Measurements from ENCODE around the gene IRF2BP1. TPM values are rescaled to one million over a fixed set of nuclear protein-coding genes. Genes with fewer than 3 reads are reported as not detected.
"Not testable (repeated sequence)": the region's sequence is repeated elsewhere in the genome, so short reads cannot be mapped to it uniquely, and the experiment has no call there.

The IRF2BP1 gene
- total RNA-seq, 2 experiments from 2014 or later = 11.4 TPM

DNA sequence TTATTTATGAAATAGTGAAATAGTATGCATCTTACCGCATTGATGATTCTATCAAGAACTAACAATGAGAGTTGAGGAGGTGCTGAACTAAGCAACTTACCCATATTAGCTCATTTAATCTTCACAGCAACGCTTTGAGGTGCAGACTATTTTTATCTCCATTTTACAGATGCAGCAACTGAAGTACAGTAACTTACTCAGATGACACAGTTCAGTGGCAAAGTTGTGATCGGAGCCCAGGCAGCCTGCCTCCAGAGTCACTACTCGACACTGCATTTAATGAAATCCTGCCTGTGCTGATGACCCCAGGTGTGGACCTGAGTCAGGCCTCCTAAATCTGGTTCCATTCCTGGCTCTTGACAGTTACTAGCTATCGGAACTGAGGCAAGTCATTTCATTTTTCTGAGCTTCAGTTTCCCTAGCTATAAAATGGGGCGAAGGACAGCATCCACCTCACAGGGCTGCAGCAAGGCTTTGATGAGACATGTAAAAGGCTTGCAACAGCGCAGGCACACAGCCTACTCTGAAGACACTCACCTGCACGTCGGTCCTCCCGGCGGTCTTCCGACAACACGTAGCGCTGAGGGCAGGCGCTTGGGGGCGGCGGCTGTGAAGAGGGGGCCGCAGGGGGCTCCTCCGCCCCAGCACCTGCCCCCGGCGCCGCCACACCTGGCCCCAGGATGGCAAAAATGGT lies 14.9 kb upstream of the IRF2BP1 start:
- H3K4me1 Mint-ChIP-seq (ENCODE audit: low read depth) = peaks cover 12% of the 10 kb centered on the region
- no peaks in the 10 kb centered on the region for H3K27me3 Mint-ChIP-seq (ENCODE audit: low read depth)
- intact Hi-C loops (cut with micrococcal nuclease) = loop anchor here (5.0 kb wide), 1 partner anchor 169 kb away; the partner anchor contains the start of genes FBXO46 and MEIOSIN
- H3K27ac Mint-ChIP-seq = no peak overlapping the region
- CTCF ChIA-PET = interaction anchor here (0.5 to 1.5 kb wide), 5 partner anchors 15 to 725 kb away, joined by 3 to 6 read pairs (median 4); partner anchors contain the start of genes FOXA3, IRF2BP1 and SYMPK
- peak overlapping the region; percentile 54 for H3K4me3 Mint-ChIP-seq
- H3K36me3 Mint-ChIP-seq (ENCODE audit: low read depth) = peaks cover 4% of the 10 kb centered on the region
- no peaks in the 10 kb centered on the region for H3K9me3 Mint-ChIP-seq
- DNase-seq = peak; percentile 25

DNA sequence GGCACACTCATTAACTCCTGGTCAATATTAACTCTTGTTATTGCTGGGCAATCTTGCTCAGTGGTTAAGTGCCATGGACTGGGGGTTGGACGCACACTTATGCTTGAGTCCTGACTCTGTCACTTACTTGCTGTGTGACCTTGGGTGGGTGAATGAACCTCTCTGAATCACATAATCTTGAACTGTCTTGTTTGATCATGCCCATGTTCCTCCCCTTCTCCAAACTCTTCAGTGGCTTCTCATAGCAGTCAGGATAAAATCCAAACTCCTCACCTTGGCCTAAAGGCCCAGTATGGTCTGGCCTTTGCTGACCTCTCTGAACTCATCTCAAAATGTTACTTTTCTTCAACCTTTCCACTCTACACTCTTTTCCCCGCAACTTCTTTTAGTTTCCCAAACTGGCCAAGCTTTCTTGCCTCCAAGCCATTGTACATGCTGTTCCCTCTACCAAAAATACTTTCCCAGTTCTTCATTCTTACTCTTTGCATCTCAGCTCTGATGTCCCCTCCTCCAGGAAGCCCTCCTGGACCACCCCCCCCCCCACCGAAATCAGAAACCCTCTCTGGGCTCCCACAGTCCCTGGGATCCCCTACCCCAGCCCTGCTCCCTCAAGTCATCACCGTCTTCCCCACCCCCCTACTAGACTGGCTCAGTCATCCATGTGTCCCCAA lies 14.1 kb upstream of the IRF2BP1 start:
- H3K27me3 Mint-ChIP-seq (ENCODE audit: low read depth) = no peaks in the 10 kb centered on the region
- H3K9me3 Mint-ChIP-seq = no peaks in the 10 kb centered on the region
- H3K36me3 Mint-ChIP-seq (ENCODE audit: low read depth) = peaks cover 6% of the 10 kb centered on the region
- no peak overlapping the region for H3K27ac Mint-ChIP-seq
- CTCF ChIA-PET = interaction anchor here (1.5 kb wide), 1 partner anchor 18 kb away, joined by 6 read pairs; no protein-coding TSS in a partner anchor
- no peak overlapping the region for H3K4me3 Mint-ChIP-seq
- peaks cover 12% of the 10 kb centered on the region for H3K4me1 Mint-ChIP-seq (ENCODE audit: low read depth)
- no peak for DNase-seq
- intact Hi-C loops (cut with micrococcal nuclease) = loop anchor here (5.0 kb wide), 1 partner anchor 168 kb away; the partner anchor contains the start of genes FBXO46 and MEIOSIN

DNA sequence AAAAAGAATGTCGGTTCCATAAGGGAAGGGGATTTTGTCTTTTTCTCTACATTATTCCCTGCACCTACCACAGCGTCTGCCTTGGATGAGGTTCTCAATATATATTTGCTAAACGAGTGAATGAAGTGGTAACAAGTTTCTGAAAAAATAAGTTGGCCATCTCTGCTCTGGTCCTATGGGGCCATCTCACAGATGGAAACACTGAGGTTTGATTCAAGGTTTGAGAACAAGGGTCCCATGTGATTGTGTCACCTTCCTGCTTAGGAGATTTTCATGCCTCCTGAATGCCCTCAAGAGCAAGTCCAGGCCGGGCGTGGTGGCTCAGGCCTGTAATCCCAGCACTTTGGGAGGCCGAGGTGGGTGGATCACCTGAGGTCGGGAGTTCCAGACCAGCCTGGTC lies 13.3 kb upstream of the IRF2BP1 start:
- no peak for DNase-seq
- no peak overlapping the region for H3K4me3 Mint-ChIP-seq
- peaks cover 12% of the 10 kb centered on the region for H3K4me1 Mint-ChIP-seq (ENCODE audit: low read depth)
- intact Hi-C loops (cut with micrococcal nuclease) = no loop called here
- no peaks in the 10 kb centered on the region for H3K9me3 Mint-ChIP-seq
- H3K27ac Mint-ChIP-seq = no peak overlapping the region
- CTCF ChIA-PET = no interaction called here
- peaks cover 9% of the 10 kb centered on the region for H3K36me3 Mint-ChIP-seq (ENCODE audit: low read depth)
- H3K27me3 Mint-ChIP-seq (ENCODE audit: low read depth) = no peaks in the 10 kb centered on the region

DNA sequence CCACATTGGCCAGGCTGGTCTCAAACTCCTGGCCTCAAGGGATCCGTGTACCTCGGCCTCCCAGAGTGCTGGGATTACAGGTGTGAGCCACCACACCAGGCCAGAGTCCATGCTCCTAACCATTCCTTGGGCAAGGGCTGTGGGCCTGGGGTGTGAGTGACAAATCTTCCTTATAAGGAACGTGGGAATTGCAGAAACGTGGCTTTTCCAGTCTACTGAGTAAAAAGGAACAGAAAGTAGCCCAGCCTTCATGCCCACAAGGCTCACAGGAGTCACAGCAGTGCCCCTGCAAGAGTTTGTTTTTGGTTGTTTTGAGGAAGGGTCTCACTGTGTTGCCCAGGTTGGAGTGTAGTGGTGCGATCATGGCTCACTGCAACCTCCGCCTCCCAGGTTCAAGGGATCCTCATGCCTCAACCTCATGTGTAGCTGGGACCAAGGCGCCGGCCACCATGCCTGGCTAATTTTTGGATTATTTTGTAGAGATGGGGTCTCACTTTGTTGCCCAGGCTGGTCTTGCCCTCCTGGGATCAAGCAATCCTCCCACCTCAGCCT lies 11.4 kb upstream of the IRF2BP1 start:
- Mint-ChIP-seq H3K36me3 (ENCODE audit: low read depth) (peaks cover 9% of the 10 kb centered on the region), H3K27ac (no peak overlapping the region), H3K4me1 (ENCODE audit: low read depth) (peaks cover 10% of the 10 kb centered on the region), H3K27me3 (ENCODE audit: low read depth) (no peaks in the 10 kb centered on the region), H3K9me3 (no peaks in the 10 kb centered on the region), H3K4me3 (no peak overlapping the region)
- CTCF ChIA-PET = no interaction called here
- no peak for DNase-seq
- intact Hi-C loops (cut with micrococcal nuclease) = no loop called here

DNA sequence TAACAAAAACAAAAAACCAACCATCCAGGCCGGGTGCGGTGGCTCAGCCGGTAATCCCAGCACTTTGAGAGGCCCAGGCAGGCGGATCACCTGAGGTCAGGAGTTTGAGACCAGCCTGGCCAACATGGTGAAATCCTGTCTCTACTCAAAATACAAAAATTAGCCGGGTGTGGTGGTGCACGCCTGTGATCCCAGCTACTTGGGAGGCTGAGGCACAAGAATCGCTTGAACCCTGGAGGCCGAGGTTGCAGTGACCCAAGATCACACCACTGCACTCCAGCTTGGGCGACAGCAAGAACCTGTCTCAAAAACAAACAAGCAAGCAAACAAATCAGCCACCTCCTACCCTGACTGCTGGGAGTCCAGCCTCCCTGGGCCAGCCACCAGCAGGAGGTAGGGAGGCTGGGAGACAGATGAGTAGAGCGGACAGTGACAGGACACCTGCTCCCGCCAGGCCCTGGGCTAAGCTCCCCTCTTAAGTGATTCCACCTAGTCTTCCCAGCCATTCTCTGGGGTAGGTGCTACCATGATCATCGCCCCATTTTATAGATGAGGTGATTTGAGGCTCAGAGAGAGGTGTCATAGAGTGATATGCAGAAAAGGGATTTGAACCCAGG lies 10.2 kb upstream of the IRF2BP1 start:
- H3K27ac Mint-ChIP-seq; H3K4me1 Mint-ChIP-seq (ENCODE audit: low read depth); H3K27me3 Mint-ChIP-seq (ENCODE audit: low read depth); intact Hi-C loops (cut with micrococcal nuclease); DNase-seq; H3K36me3 Mint-ChIP-seq (ENCODE audit: low read depth); H3K4me3 Mint-ChIP-seq; H3K9me3 Mint-ChIP-seq: not testable (repeated sequence)
- CTCF ChIA-PET = interaction anchor here (1.0 to 1.6 kb wide), 2 partner anchors 10 to 14 kb away, joined by 3 to 4 read pairs; partner anchors contain the start of gene IRF2BP1

DNA sequence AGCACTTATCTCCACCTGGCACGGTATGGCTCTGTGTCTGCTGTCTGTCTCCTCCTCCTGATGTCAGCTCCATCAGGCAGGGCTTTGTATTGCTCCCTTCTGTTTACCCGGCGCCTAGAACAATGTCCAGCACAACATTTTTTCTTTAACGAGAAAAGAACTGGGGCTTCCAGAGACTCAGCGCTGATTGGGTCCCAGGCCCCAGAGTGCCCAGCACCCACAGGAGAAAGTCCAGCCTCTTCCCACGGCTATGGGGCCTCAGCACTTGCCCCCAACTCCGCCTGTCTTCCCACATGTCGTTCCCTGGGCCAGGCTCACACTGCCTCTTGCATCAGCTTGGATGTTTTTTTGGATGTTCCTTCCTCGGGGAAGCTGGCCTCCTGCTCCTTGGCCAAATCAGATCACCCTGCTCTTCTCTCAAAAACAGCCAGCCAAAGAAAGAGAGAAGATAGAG lies 9.6 kb upstream of the IRF2BP1 start:
- no peak for DNase-seq
- CTCF ChIA-PET = interaction anchor here (1.0 to 1.6 kb wide), 2 partner anchors 9 to 13 kb away, joined by 3 to 4 read pairs; partner anchors contain the start of gene IRF2BP1
- Mint-ChIP-seq H3K36me3 (ENCODE audit: low read depth) (peaks cover 7% of the 10 kb centered on the region), H3K9me3 (no peaks in the 10 kb centered on the region), H3K27ac (no peak overlapping the region), H3K27me3 (ENCODE audit: low read depth) (no peaks in the 10 kb centered on the region), H3K4me1 (ENCODE audit: low read depth) (peaks cover 3% of the 10 kb centered on the region), H3K4me3 (no peak overlapping the region)
- intact Hi-C loops (cut with micrococcal nuclease) = no loop called here

DNA sequence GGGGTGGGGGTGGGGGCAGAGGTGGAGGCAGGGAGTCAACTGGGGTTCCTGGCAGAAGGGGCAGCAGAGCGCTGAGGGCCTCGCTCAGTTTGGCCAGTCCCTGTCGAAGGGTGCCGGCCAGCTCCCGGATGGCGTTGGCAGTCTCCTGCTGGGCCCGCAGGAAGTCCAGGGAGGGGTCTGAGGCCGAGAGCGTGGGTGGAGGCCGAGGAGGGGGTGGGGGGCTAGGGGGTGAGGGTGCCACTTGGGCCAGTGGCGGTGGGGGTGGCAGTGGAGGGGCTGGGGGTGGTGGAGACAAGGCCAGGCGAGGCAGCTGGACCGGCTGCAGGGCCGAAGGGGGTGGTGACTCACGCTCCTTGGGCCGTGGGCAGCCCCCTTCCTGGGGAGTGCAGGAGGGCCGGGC lies 4.9 kb upstream of the IRF2BP1 start:
- Mint-ChIP-seq H3K27ac (no peak overlapping the region), H3K9me3 (no peaks in the 10 kb centered on the region), H3K4me3 (no peak overlapping the region), H3K27me3 (ENCODE audit: low read depth) (no peaks in the 10 kb centered on the region), H3K36me3 (ENCODE audit: low read depth) (peaks cover 8% of the 10 kb centered on the region), H3K4me1 (ENCODE audit: low read depth) (peaks cover 6% of the 10 kb centered on the region)
- DNase-seq = no peak
- CTCF ChIA-PET = no interaction called here
- intact Hi-C loops (cut with micrococcal nuclease) = no loop called here

DNA sequence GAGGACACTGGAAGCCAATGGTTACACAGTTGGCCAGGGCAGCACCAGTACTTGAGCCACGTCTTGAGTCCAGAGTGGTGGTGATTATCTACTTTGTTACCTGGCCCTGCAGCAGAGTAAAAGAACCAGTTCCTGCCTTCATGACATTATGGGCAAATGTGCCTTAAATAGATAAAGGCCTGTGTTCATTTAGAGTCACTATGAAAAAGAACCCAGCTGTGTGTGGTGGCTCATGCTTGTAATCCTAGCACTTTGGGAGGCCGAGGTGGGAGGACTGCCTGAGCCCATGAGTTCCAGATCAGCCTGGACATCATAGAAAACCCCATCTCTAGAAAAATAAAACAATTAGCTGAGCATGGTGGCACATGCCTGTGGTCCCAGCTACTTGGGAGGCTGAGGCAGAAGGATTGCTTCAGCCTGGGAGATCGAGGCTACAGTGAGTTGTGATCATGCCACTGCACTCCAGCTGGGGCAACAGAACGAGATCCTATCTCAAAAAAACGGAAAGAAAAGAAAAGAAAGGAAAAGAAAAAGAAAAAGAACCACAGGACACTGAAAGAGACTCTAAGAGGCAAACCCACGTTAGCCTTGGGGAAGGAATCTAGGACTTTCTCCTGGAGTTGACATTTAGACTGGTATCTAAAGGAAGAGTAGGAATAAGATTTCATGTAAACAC lies 3.4 kb upstream of the IRF2BP1 start:
- H3K4me3 Mint-ChIP-seq = no peak overlapping the region
- no peaks in the 10 kb centered on the region for H3K27me3 Mint-ChIP-seq (ENCODE audit: low read depth)
- intact Hi-C loops (cut with micrococcal nuclease) = loop anchor here (10.0 kb wide), 1 partner anchor 455 kb away; the partner anchor contains the start of gene PPP5C
- no peaks in the 10 kb centered on the region for H3K9me3 Mint-ChIP-seq
- DNase-seq = no peak
- CTCF ChIA-PET = no interaction called here
- H3K27ac Mint-ChIP-seq = no peak overlapping the region
- H3K36me3 Mint-ChIP-seq (ENCODE audit: low read depth) = peaks cover 5% of the 10 kb centered on the region
- H3K4me1 Mint-ChIP-seq (ENCODE audit: low read depth) = peaks cover 10% of the 10 kb centered on the region

DNA sequence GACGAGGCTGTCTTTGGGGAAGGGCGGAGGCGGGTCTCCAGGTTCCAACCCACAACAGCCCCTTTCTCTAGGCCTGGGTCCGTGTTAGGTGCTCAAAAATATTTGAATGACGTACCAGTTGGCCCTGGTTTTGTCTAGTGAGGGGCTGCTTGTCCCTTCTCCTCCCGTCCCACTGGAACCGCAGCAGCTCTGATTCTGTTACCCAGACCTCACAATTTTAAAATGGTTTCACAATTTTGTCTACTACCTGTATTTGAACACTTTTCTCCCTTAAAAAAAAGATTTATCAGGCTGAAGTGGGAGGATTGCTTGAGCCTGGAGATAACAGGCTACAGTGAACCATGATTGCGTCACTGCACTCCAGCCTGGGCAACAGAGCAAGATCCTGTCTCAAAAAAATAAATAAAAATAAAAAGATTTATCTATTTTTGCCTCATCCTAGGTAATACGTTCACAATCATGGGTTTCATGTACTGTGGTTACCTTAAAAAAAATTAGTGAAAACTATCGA lies 1.3 kb upstream of the IRF2BP1 start:
- Mint-ChIP-seq H3K36me3 (ENCODE audit: low read depth) (peaks cover 9% of the 10 kb centered on the region), H3K4me3 (peak overlapping the region; percentile 94), H3K27me3 (ENCODE audit: low read depth) (no peaks in the 10 kb centered on the region), H3K4me1 (ENCODE audit: low read depth) (peaks cover 21% of the 10 kb centered on the region), H3K27ac (peak overlapping the region; percentile 95), H3K9me3 (no peaks in the 10 kb centered on the region)
- DNase-seq = no peak
- CTCF ChIA-PET = interaction anchor here (1.1 to 1.6 kb wide), 3 partner anchors 8 to 71 kb away, joined by 3 to 4 read pairs (median 4); partner anchors contain the start of gene MYPOP
- intact Hi-C loops (cut with micrococcal nuclease) = loop anchor here (10.0 kb wide), 1 partner anchor 458 kb away; the partner anchor contains the start of gene PPP5C

DNA sequence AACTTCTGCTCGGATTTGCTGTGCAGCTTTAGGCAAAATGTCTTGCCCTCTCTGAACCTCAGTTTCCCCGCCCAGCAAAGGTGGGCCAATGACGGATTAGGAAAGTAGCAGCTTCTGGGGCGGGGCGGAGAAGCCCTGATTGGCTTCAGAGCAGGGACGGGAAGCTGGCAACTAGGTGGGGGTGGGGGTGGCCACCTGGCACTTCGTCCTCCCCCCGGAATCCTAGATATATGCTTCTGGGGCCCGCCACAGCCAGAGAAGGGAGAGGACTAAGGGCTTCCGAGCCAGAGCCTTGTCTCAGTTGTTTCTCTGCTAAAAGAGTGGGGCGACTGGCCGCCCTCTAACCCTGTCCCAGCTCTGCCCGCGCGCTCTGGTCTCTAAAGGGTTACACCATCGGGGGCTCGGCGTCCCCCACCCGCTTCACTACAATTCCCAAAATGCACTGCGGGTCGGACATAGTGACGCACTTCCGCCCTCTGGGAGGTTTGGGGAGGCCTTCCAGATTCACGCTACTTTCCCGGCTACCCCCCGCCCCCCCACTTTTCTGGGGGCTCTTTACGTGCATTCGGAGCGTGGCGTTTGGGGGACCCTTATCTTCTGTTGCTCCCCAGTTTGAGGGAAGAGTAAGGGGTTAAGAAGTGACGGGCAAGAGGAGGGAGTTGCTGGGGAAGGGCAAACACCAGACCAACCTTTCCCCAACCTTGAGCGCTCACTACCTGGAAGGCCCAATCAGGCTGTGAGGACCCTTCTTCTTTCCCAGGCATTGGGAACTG lies 672 bp upstream of the IRF2BP1 start:
- Mint-ChIP-seq H3K9me3 (no peaks in the 10 kb centered on the region), H3K4me3 (peak overlapping the region; percentile 94), H3K4me1 (ENCODE audit: low read depth) (peaks cover 25% of the 10 kb centered on the region), H3K27ac (peak overlapping the region; percentile 95), H3K27me3 (ENCODE audit: low read depth) (no peaks in the 10 kb centered on the region), H3K36me3 (ENCODE audit: low read depth) (peaks cover 9% of the 10 kb centered on the region)
- CTCF ChIA-PET = interaction anchor here (1.0 to 6.4 kb wide), 5 partner anchors 9 to 70 kb away, joined by 3 to 84 read pairs (median 4); partner anchors contain the start of genes FOXA3, MYPOP and SYMPK
- intact Hi-C loops (cut with micrococcal nuclease) = loop anchor here (1.0 to 10.0 kb wide), 10 partner anchors 16 to 458 kb away; partner anchors contain the start of genes CCDC61, FBXO46, MYPOP and PPP5C
- peak; percentile 98 for DNase-seq

Data from activated naive CD4-positive, alpha-beta T cell treated with anti-CD3 and anti-CD28 coated beads for 36 hours (primary cell).